Measurements from ENCODE around the gene RBM47.

GRCh38 chr4:40458683-40459082 is 171.0 kb downstream of the RBM47 start:
- TF ChIP-seq POLR2A (IDR thresholded peaks at IDR 0.05; ENCODE audit: low read length), result no peak
- TF ChIP-seq GATA1 (IDR thresholded peaks at IDR 0.05; ENCODE audit: low read depth, low read length), result no peak
